Brain microvascular endothelial cell (primary cell): ENCODE data around the gene CGRRF1.

ENCODE experiments used
- DNase-seq: peaks from one replicate; pipeline ENCODE4 v3.0.0-alpha.2; 2020
- H3K27ac ChIP-seq: fragments of 250-450 bp; sonication (Bioruptor Pico); 2 replicates; pipeline ENCODE4 v1.5.1; 2020; ENCODE audit warnings: mild to moderate bottlenecking, moderate library complexity
- H3K27me3 ChIP-seq: fragments of 250-450 bp; sonication (Bioruptor Pico); replicated peaks from 2 replicates; pipeline ENCODE4 v1.5.1; 2020; ENCODE audit warnings: mild to moderate bottlenecking
- H3K36me3 ChIP-seq: fragments of 250-450 bp; sonication (Bioruptor Pico); replicated peaks from 2 replicates; pipeline ENCODE4 v1.5.1; 2020; ENCODE audit warnings: mild to moderate bottlenecking
- H3K4me3 ChIP-seq: 2 replicates; pipeline ENCODE4 v1.5.1; 2011; ENCODE audit warnings: low read depth, mild to moderate bottlenecking, control low read depth, low read length, moderate library complexity
- in situ Hi-C: cut with HindIII; loops from 2 replicates; pipeline ENCODE4 v1.10.0; 2017; ENCODE audit warnings: low sequenced_read_pairs, low pct_ligation_motif_present
- TF ChIP-seq, protein P1 (sequence below): IDR thresholded peaks from 2 replicates; pipeline ENCODE4 v1.5.1; 2011; ENCODE audit warnings: low read depth, mild to moderate bottlenecking, moderate library complexity, low read length, control low read depth, inconsistent platforms; ENCODE audit errors: missing control alignments

CGRRF1 gene

DNA sequence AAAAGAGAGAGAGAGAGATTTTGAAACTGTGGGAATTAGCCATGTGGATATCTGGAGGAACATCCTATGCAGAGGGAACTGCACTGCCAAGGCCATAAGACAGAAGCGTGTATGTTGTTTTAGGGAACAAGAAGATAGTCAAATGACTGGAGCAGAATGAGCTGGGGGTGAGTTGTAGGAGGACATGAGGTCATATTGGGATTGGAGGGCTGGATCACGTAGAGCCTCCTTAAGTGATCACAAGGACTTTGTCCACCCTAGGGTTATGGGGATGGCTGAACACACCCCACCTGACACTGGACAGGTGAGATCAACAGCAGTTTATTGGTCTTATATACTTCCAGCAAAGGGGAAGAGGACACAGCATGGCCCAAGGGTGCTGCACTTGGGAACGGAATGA is 8.2 kb upstream of the CGRRF1 start:
- TF ChIP-seq, protein P1, sequence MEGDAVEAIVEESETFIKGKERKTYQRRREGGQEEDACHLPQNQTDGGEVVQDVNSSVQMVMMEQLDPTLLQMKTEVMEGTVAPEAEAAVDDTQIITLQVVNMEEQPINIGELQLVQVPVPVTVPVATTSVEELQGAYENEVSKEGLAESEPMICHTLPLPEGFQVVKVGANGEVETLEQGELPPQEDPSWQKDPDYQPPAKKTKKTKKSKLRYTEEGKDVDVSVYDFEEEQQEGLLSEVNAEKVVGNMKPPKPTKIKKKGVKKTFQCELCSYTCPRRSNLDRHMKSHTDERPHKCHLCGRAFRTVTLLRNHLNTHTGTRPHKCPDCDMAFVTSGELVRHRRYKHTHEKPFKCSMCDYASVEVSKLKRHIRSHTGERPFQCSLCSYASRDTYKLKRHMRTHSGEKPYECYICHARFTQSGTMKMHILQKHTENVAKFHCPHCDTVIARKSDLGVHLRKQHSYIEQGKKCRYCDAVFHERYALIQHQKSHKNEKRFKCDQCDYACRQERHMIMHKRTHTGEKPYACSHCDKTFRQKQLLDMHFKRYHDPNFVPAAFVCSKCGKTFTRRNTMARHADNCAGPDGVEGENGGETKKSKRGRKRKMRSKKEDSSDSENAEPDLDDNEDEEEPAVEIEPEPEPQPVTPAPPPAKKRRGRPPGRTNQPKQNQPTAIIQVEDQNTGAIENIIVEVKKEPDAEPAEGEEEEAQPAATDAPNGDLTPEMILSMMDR: no peak
- H3K27ac ChIP-seq: no peak overlapping the region
- H3K4me3 ChIP-seq: no peak overlapping the region
- H3K36me3 ChIP-seq: no peaks in the 10 kb centered on the region
- in situ Hi-C loops: no loop called here
- DNase-seq: no peak
- no peaks in the 10 kb centered on the region for H3K27me3 ChIP-seq

DNA sequence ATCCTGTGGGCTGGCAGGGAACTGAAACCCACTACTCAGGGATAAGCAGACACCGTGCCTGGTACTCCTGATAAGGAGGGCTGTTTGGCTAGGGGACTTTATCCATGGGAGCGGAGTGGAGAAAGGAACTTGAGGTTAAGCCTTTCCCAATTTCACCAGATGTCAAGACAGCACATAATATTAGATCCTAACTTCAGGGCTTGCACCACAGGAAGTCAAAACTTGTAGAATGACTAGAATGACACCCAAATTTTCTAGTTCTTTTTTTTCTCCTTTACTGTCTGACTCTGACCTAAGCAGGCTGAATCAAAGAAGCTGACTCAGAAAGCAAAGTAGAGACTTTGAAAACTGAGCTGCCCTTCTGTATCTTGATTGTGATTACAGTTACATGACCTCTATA is 7.1 kb upstream of the CGRRF1 start:
- TF ChIP-seq, protein P1: no peak
- in situ Hi-C loops: no loop called here
- no peak for DNase-seq
- Histone ChIP-seq H3K27ac (no peak overlapping the region), H3K36me3 (no peaks in the 10 kb centered on the region), H3K4me3 (no peak overlapping the region), H3K27me3 (no peaks in the 10 kb centered on the region)

DNA sequence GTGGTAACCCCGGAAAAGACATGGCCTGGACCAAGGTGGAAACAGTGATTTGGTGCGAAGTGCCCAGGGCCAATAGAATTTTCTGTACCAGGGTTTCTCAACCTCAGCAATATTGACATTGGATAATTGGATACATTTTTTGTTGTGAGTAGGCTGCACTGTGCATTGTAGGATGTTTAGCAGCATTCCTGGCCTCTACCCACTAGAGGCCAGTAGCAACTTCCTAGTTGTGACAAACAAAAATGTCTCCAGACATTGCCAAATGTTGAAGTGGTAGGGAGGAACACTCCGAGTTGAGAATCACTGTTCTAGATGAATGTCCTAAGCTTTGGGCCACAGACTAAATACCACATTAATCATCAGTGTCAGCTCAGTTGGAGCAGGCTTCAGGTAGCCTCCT is 6.2 kb upstream of the CGRRF1 start:
- no peak overlapping the region for H3K27ac ChIP-seq
- no peak overlapping the region for H3K4me3 ChIP-seq
- in situ Hi-C loops: no loop called here
- TF ChIP-seq, protein P1: peak; percentile 63
- peak; percentile 46 for DNase-seq
- H3K27me3 ChIP-seq: no peaks in the 10 kb centered on the region
- no peaks in the 10 kb centered on the region for H3K36me3 ChIP-seq

DNA sequence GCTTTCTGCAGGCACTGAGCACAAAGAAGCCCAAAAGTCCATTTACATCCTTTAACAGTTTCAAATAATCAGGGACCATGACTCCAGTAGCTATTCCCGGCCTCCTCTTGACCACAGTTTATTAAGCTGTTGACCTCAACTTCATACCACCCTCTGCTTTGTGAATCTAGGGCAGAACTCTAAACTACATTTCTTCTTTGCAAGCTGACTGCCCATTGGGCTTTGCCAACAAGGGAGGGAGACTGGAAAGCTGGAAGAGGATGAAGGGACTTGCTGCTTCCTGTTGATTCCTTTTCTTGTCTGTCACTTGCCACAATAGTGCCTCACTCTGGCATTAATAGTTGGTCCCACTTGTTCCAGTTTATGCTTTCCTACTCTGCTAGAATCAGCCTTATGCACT is 2.7 kb downstream of the CGRRF1 start:
- H3K36me3 ChIP-seq: no peaks in the 10 kb centered on the region
- no peak overlapping the region for H3K27ac ChIP-seq
- no peaks in the 10 kb centered on the region for H3K27me3 ChIP-seq
- in situ Hi-C loops: no loop called here
- DNase-seq: no peak
- TF ChIP-seq, protein P1: no peak
- H3K4me3 ChIP-seq: no peak overlapping the region

DNA sequence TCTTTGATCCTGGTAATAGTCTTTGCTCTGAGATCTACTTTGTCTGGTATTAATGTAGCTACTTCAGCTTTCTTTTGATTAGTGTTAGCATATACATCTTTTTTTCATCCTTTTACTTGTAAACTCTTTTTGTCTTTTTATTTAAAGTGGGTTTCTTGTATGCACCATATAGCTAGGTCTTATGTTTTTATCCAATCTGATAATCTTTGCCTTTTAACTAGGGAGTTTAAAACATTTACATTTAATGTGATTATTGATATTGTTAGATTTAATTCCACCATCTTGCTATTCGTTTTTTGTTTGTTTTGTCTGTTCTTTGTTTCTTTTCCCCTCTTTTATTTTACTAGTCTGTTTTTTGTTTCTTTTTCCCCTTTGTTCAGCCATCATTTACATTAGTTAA is 6.0 kb downstream of the CGRRF1 start:
- DNase-seq: no peak
- in situ Hi-C loops: no loop called here
- no peak overlapping the region for H3K27ac ChIP-seq
- H3K36me3 ChIP-seq: no peaks in the 10 kb centered on the region
- H3K27me3 ChIP-seq: no peaks in the 10 kb centered on the region
- TF ChIP-seq, protein P1: no peak
- H3K4me3 ChIP-seq: no peak overlapping the region

DNA sequence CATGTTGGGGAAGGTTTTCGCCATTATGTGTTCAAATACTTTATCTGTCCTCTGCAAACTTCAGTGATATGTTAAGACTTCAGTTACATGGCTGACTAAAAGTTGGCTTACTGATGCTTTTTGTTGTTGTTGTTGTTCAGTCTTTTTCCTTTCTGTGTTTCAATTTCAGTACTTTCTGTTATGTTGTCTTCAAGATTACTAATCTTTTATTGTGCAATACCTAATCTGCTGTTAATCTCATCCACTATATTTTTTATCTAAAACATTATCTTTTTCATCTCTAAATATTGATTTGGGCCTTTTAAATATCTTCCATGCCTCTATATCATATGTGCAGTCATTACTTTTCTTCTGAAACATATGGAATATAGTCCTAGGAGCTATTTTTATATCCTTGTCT is 7.0 kb downstream of the CGRRF1 start:
- no peak for DNase-seq
- in situ Hi-C loops: no loop called here
- TF ChIP-seq, protein P1: no peak
- Histone ChIP-seq H3K27me3 (no peaks in the 10 kb centered on the region), H3K27ac (no peak overlapping the region), H3K4me3 (no peak overlapping the region), H3K36me3 (no peaks in the 10 kb centered on the region)
